M059J (cell line): Measurements from ENCODE around the gene SPRED1. TPM values are rescaled to one million over a fixed set of nuclear protein-coding genes. Genes with fewer than 3 reads are reported as not detected.

ENCODE experiments used
- DNase-seq: peaks from one replicate; pipeline ENCODE4 v3.0.0-alpha.2; 2012; ENCODE audit warnings: low read depth
- total RNA-seq: library from RNA; depleted of rRNA; stranded (reverse); fragments of >200 nt; shearing (Covaris generic); gene quantifications from 2 replicates; pipeline ENCODE4 v1.2.3, GENCODE V29; 2014; rRNA removed

The SPRED1 gene
- total RNA-seq, 1 experiment from 2014 or later = 18.4 TPM

DNA sequence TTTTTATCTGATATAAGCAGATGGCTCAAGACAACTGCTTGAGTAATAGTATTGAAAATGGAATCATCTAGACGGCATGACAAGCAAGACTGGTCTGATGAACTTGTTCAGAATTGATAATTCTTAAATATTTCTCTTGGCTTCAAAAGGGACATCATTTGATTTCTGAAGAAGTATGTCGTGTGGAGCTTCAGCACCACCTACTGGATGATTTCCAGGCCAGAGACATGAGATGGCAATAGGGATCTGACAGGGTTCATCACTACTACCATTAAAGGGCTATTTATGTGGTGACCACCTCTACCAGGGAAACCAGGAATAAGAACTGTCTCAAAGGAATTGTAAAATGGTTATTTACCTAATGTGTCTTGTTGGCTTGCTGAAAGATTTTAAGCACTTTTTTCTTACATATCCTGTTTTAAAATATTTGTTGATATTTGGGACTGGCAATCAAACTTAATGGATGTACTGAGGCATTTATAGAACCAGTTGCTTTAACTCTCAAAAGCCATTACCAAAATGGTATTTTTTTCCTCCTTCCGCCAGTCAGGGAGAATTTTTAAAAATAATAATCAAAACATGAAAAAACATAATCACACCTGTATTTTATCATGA, 101.8 kb downstream of the SPRED1 start:
- peak; percentile 66 for DNase-seq

DNA sequence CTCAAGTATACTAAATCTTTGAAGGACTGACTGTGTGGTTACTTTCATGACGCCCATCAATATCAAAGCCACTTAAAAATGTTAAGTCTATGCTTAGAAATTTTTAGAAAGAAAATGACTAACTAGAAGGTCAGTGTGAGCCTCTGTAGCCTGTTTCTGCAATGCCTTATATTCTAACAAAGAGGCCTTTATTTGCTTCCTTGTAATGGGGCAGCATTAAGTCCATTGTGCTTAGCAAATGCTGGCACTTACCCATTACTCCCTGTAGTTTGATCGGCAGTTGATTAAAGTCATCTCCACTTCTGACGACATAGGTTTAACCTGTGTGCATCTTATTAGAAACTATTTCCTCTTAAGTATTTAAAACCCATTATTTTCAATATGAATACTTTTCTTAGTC, 109.7 kb downstream of the SPRED1 start:
- no peak for DNase-seq

DNA sequence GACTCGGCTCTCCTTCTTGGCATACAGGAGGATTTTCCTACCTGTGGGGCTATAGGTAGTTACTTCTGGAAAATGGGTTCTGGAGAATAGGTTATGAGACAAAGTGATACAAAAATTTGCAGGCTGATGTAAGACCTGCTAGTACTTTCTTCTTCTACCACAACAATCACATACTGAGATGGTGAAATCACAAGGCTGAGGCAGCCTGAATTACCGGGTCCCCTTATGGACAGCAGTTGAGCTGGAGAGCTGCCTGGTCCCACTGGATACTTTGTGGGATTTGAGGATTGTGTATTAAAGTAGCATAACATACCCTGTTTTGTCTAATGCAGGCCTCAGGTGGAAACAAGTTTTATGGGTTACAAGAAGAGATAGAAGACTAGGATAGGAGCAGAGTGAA, 114.8 kb downstream of the SPRED1 start:
- DNase-seq = no peak

DNA sequence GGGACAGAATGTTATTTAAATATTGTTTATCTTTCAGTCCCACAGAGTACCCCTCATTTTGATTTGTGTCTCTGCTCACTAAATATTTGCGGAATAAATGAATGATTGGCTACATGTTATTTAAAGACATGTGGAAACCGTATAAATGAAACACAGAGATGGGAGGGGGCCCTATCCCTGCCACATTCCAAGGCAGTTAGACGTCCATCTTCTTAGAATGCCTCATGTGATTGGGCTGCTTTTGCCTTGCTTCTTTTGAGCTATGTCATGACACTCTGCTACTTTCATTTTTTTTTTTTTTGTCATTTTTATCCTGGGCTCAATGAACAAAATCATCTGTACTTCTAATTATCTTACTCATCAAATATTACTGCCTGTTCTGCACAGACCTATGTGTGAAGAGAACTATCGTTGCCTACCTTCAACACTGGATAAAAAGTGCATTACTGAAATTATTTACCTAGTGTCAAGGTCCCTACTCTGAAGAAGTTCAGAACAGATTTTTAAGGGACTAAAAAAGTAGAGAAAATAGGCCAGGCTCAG, 117.4 kb downstream of the SPRED1 start:
- DNase-seq = no peak

DNA sequence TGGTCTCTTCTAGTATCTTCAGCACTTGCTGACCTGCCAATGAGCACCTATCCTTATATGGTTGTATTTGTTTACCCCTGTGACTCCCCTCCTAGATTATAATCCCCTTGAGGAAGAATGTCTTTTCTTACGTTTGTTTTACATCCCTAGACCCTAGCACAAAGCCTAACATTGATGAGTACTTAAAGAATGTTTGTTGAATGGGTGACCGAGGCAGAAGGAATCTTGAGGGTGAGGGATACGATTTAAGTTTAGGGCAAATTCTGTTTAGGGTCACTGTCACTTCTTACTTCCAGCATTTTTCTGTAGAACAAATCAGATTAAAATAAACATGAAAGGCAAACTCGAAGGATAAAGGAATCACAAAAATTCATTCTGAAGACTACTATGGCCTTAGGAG, 120.4 kb downstream of the SPRED1 start:
- no peak for DNase-seq

DNA sequence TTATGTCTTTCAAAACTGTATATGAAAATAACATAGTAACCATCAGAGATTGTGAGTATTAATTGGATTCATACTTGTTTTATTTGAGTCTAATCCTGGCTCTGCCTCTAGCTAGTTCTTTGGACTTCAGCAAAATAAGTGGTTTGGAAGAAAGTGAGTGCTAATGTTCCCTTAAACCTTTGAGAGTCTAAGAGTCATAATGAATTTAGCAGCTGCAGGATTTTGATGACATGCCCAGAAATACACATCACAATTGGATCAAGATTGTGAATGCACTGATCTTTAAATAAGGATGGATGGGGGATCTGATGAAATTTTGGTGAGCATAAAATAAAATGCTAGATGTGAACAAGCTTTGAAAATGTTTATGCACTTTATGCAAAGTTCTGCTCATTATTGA, 121.4 kb downstream of the SPRED1 start:
- DNase-seq = no peak

DNA sequence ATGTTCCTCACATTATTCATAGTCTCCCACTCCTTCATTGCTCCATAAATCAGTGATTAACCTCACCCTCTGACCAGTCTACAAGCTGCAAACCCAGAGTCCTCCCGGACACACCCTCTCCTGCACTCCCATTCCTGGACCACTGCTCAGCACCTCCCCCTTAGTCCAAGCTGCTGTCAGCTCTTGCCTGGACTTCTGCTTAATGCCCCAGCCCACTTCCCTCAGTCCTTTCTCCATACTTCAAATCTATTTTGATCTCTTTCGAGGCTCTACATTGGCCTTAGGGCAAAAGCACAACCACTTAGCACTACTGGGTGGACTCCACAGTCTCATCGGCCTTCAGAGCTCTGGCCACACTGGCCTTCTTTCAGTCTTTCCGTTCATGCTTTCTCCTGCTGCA, 121.9 kb downstream of the SPRED1 start:
- DNase-seq = no peak

DNA sequence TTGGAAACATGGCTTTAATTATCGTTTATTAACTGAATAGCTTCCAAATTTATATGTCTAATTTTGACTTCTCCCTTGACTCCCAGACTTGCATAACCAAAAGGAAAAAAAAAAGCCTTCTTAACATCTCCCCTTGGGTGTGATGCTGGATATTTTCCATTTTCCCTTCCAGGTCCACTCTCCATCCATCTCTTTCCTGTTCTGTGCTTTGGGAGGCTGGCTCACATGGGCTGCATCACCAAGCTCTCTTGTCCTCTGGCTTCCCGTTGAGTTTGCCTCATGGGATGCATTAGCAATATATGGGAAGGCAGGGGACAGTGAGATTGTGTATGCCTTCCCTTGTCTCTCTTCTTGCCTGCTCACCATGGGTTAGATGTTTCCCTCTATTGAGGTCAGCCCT, 123.4 kb downstream of the SPRED1 start:
- no peak for DNase-seq

DNA sequence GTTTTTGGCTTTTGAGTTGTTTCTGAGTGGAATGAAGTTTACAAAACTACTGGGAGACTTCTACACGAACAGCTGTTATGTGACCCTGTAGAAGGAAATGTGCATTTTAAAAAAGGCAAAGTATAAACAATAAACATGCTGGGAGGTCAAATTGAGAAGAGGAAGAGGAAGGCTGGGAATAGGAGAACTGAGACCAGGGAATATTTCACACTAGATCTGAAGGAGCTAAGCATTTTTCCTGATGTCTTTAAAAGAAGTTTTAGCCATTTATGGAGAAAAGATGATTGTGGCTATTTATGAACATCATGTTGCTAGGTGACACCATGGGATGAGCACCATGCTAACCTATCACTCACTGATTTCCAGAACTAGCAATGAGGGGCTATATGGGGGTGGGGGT, 125.0 kb downstream of the SPRED1 start:
- no peak for DNase-seq

DNA sequence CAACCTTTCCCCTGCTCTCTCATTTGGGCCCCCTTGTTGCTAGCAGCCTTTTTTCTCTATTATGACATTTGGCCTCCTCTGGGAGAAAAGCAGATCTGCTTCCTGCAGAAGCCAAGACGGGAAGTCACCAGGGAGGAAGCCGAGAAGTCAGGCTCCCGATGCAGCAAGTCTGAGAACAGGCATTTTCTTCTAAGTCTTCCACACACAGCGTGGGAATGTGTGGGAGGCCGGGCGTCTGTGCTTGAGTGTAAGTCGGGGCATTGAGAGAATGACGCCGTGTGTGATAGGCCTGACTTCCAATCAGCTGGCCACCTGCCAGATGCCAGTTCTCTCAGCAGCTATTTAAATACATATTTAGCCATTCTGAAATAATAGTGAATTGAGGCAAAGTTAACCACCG, 125.5 kb downstream of the SPRED1 start:
- DNase-seq = no peak

DNA sequence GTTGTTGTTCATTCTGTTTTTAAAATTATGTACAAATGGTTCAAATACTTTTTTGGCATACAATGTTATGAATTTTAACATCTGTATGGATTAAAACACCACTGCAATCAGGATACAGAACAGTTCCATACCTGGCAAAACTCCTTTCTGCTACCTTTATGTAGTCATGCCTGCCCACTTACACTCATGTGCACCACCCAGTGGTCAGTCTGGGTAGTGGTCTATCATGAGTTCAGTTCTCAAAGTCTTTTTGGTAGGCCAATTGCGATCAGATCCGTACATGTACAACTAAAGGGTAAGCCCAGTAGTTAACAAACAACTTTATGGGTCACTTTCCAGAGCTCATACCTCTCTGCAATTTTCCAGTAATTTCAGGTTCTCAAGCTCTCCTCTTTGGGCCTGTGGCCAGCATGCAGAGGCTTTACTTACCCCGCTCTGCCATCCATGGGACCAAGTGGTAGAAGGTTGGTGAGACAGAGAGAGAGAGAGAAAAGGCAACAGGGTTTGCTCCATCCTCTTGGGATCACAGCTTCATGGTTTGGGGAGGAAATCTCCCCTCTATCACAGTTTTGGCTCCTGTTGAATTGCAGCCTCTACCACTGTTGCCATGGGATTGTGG, 137.4 kb downstream of the SPRED1 start:
- peak; percentile 56 for DNase-seq

DNA sequence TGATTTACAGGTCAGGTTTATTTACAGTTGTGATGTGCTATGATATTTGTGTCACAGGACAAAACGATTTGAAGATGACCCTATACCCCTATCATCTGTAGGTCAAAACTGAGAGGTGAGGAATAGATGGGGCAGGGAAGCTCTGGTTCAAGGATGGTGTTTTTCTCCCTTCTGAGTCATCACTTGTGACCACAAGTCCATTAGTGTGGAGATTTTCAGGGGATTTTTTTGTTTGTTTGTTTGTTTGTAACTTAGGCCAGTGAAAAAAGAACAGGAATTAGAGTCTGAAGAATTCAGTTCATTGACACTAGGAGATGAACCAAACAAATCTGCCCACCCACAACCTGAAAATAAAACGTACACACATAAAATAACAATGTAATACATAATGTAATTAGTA, 138.6 kb downstream of the SPRED1 start:
- DNase-seq = peak; percentile 19

DNA sequence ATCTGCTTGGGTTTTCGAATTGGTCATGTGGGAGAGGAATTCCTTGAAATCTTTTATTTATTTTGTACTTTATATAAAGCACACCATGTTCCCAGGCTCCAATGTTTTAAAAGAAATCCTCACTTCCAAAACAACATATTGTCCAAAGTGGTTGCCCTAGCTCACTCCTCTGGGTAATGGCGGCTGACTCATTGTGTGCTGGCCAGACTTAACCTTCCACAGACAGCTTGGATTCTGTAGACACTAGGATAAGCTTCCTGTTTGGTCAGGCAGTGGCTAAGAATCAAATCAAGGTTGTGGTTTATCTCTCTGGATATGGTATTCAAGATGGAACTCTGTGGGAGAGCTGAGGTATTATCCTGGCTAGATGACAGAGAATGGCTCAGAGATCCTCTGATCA, 145.5 kb downstream of the SPRED1 start:
- peak; percentile 98 for DNase-seq

DNA sequence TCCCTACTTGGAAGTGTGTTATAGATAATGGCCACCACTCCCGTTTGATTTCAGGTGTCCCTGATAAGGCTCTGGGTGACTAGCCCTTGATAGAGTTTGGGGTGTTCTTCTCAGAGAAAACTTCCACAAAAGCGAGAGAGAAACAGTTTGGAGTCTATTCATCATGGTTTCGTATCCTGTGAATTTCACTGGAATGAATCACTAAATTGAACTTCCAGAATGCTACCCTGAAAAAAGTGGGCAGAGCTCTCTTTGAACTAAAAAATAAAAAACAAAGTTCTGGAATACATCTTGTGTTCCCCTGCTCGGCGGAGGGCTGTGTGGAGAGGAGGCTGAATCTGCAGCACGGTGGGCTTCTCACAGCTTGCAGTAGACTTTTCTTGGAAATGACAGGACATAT, 148.5 kb downstream of the SPRED1 start:
- DNase-seq = peak; percentile 39

DNA sequence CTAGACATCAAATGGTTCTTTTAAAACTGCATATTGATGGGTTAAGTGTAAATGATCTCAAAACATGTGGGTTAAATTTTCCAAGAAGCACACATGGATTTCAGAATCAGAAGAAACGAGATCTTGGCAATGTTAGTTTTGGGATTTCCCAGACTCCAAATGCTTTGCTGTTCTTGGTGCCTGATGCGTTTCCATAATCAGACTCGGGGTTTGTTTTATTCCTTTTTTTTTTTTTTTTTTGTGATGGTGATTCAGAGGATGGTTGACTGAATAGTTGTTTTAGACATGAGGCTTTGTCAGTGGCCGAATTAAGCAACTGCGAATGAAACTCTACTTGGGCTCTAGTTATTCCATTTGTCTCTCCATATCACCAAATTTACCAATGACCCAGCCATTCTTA, 149.1 kb downstream of the SPRED1 start:
- DNase-seq = no peak

DNA sequence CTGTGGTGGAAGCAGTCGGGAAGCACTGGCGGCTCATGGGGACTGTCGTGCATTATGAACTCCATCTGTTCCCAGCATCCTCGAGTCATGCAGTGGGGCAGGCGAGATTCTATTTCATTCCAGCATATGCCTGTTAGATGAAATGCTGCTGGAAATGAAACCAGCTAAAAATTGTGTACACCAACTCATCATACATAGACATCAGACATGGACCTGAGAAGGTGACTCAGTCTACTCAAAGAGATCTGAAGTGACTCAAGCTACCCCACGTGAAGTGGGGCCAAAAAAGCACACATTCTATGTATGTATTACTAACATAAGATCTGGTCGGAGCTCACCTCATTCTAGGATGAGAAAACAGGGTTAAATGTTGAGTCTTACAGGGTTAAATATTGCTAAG, 153.8 kb downstream of the SPRED1 start:
- DNase-seq = no peak

Other genes starting within 250 kb of the SPRED1 start
- gene FAM98B, start 201.3 kb downstream of the SPRED1 start, total RNA-seq = 3.5 and 24.9 TPM in 2 replicates